ENCODE results near the gene SLITRK5. TPM values are rescaled to one million over a fixed set of nuclear protein-coding genes. Genes with fewer than 3 reads are reported as not detected.

The SLITRK5 gene
- total and polyA plus RNA-seq, 11 donors = under 0.01 to 0.61 (median 0.02) TPM; not detected in 3

DNA sequence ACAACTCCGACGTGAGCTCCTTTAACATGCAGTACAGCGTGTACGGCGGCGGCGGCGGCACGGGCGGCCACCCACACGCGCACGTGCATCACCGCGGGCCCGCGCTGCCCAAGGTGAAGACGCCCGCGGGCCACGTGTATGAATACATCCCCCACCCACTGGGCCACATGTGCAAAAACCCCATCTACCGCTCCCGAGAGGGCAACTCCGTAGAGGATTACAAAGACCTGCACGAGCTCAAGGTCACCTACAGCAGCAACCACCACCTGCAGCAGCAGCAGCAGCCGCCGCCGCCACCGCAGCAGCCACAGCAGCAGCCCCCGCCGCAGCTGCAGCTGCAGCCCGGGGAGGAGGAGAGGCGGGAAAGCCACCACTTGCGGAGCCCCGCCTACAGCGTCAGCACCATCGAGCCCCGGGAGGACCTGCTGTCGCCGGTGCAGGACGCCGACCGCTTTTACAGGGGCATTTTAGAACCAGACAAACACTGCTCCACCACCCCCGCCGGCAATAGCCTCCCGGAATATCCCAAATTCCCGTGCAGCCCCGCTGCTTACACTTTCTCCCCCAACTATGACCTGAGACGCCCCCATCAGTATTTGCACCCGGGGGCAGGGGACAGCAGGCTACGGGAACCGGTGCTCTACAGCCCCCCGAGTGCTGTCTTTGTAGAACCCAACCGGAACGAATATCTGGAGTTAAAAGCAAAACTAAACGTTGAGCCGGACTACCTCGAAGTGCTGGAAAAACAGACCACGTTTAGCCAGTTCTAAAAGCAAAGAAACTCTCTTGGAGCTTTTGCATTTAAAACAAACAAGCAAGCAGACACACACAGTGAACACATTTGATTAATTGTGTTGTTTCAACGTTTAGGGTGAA, 6.6 kb downstream of the SLITRK5 start:
- WGBS, 4 donors = 0 to 4% (median 1%) methylated on average over 30 to 60 of the region's 60 CpGs
- Histone ChIP-seq H3K27me3 (peaks cover 23 to 61% (median 53%) of the 10 kb centered on the region in 9 donors), H3K4me3 (peak overlapping the region; percentile 8 to 55 (median 44)), H3K9me3 (no peaks in the 10 kb centered on the region), H3K27ac (no peak overlapping the region), H3K36me3 (no peaks in the 10 kb centered on the region), H3K4me1 (peaks cover 0 to 26% (median 11%) of the 10 kb centered on the region in 12 donors)
- peak in 1 of 4 donors; percentile 41 for ATAC-seq
- no peak for DNase-seq
- TF ChIP-seq POLR2A (IDR thresholded peaks at IDR 0.05) = no peak
- no peak for TF ChIP-seq CTCF (IDR thresholded peaks at IDR 0.05)
- intact Hi-C loops (cut with DNase I) = no loop called here

GRCh38 chr13:87678372-87678752, 7.2 kb downstream of the SLITRK5 start:
- ATAC-seq (no peak), DNase-seq (no peak)
- H3K4me1 ChIP-seq = peaks cover 0 to 19% (median 10%) of the 10 kb centered on the region in 12 donors
- no peak for TF ChIP-seq CTCF (IDR thresholded peaks at IDR 0.05)
- no peak for TF ChIP-seq POLR2A (IDR thresholded peaks at IDR 0.05)
- H3K27ac ChIP-seq = no peak overlapping the region
- peak overlapping the region in 9 of 12 donors; percentile 34 to 55 (median 47) for H3K4me3 ChIP-seq
- intact Hi-C loops (cut with DNase I) = no loop called here
- H3K9me3 ChIP-seq = no peaks in the 10 kb centered on the region
- no peaks in the 10 kb centered on the region for H3K36me3 ChIP-seq
- H3K27me3 ChIP-seq = peaks cover 18 to 56% (median 47%) of the 10 kb centered on the region in 9 donors
- 13 to 27% (median 23%) methylated on average over 8 of the region's 8 CpGs for WGBS, 4 donors

GRCh38 chr13:87680298-87680697, 9.1 kb downstream of the SLITRK5 start:
- intact Hi-C loops (cut with DNase I) = no loop called here
- TF ChIP-seq CTCF (IDR thresholded peaks at IDR 0.05) = no peak
- TF ChIP-seq POLR2A (IDR thresholded peaks at IDR 0.05) = no peak
- Histone ChIP-seq H3K4me3 (no peak overlapping the region), H3K36me3 (no peaks in the 10 kb centered on the region), H3K4me1 (peaks cover 0 to 17% (median 9%) of the 10 kb centered on the region in 12 donors), H3K27ac (no peak overlapping the region), H3K9me3 (no peaks in the 10 kb centered on the region), H3K27me3 (peaks cover 10 to 38% (median 29%) of the 10 kb centered on the region in 9 donors)
- WGBS, 4 donors = 41 to 52% (median 46%) methylated on average over 1 of the region's 1 CpG
- DNase-seq (no peak), ATAC-seq (no peak)

- Histone ChIP-seq H3K27me3 (peaks cover 0 to 3% (median 0%) of the 10 kb centered on the region in 9 donors), H3K4me1 (no peaks in the 10 kb centered on the region), H3K36me3 (no peaks in the 10 kb centered on the region), H3K4me3 (no peak overlapping the region), H3K9me3 (no peaks in the 10 kb centered on the region), H3K27ac (no peak overlapping the region)
- ATAC-seq (no peak), DNase-seq (no peak)
- intact Hi-C loops (cut with DNase I) = no loop called here
- 77 to 87% (median 84%) methylated on average over 2 of the region's 2 CpGs for WGBS, 4 donors
- TF ChIP-seq POLR2A (IDR thresholded peaks at IDR 0.05) (no peak), CTCF (IDR thresholded peaks at IDR 0.05) (no peak)
Observed at GRCh38 chr13:87684850-87685742, 13.9 kb downstream of the SLITRK5 start.

All from heart left ventricle (tissue), 16 donors.